Keratinocyte (primary cell): ENCODE measurements around the gene CDKN1C. TPM values are rescaled to one million over a fixed set of nuclear protein-coding genes. Genes with fewer than 3 reads are reported as not detected.

Experiments used
- DNase-seq: peaks from one replicate; pipeline ENCODE4 v3.0.0-alpha.2; 2011; ENCODE audit warnings: low read depth, missing footprints, low spot score
- FAIRE-seq: peaks from 2 replicates; lab custom pipeline; 2011; peaks lifted over from hg19 to GRCh38; lab: Jason Lieb, UNC
- H2AFZ ChIP-seq: 2 replicates; pipeline ENCODE4 v1.6.0; 2012; ENCODE audit warnings: low read length, control low read depth, inconsistent platforms; ENCODE audit not compliant: control insufficient read depth
- H3K27ac ChIP-seq: 2 replicates; pipeline ENCODE4 v1.5.1; 2011; ENCODE audit warnings: low read length; ENCODE audit not compliant: control insufficient read depth, insufficient read depth
- H3K27me3 ChIP-seq: 3 replicates; pipeline ENCODE4 v1.6.0; 2011; ENCODE audit warnings: low read length; ENCODE audit not compliant: control insufficient read depth, insufficient read depth; ENCODE audit errors: extremely low read depth
- H3K36me3 ChIP-seq, 2 experiments: 2 replicates in 1 of 2; 3 replicates in 1 of 2; pipeline ENCODE4 v1.5.1; 2011; ENCODE audit warnings: low read length in 2 of 2, mild to moderate bottlenecking in 1 of 2; ENCODE audit not compliant: control insufficient read depth in 2 of 2, insufficient read depth in 2 of 2; ENCODE audit errors: extremely low read depth in 1 of 2
- H3K4me1 ChIP-seq: 3 replicates; pipeline ENCODE4 v1.5.1; 2011; ENCODE audit warnings: low read length; ENCODE audit not compliant: control insufficient read depth, insufficient read depth; ENCODE audit errors: extremely low read depth
- H3K4me2 ChIP-seq: 3 replicates; pipeline ENCODE4 v1.6.0; 2011; ENCODE audit warnings: low read depth, low read length; ENCODE audit not compliant: control insufficient read depth, insufficient read depth; ENCODE audit errors: extremely low read depth
- H3K4me3 ChIP-seq, 3 experiments: fragments of 200-600 bp in 1 of 3; sonication (generic) in 1 of 3; 2 replicates in 2 of 3; 3 replicates in 1 of 3; pipeline ENCODE4 v1.5.1; 2011 to 2016; ENCODE audit warnings: low read length in 3 of 3, mild to moderate bottlenecking in 3 of 3, control low read depth in 2 of 3, inconsistent platforms in 1 of 3, low read depth in 1 of 3, mixed read lengths in 1 of 3, mixed run types in 1 of 3, moderate library complexity in 1 of 3; ENCODE audit not compliant: control insufficient read depth in 2 of 3, insufficient read depth in 2 of 3; ENCODE audit errors: extremely low read depth in 1 of 3
- H3K79me2 ChIP-seq: 2 replicates; pipeline ENCODE4 v1.6.0; 2012; ENCODE audit warnings: low read length; ENCODE audit not compliant: control insufficient read depth, insufficient read depth
- H3K9ac ChIP-seq: 3 replicates; pipeline ENCODE4 v1.6.0; 2011; ENCODE audit warnings: low read length; ENCODE audit not compliant: control insufficient read depth, insufficient read depth; ENCODE audit errors: extremely low read depth
- H3K9me1 ChIP-seq: 3 replicates; pipeline ENCODE4 v1.6.0; 2011; ENCODE audit warnings: low read length; ENCODE audit not compliant: control insufficient read depth, insufficient read depth; ENCODE audit errors: extremely low read depth
- H3K9me3 ChIP-seq: 2 replicates; pipeline ENCODE4 v1.5.1; 2012; ENCODE audit warnings: low read depth, low read length; ENCODE audit not compliant: control insufficient read depth
- H4K20me1 ChIP-seq: 3 replicates; pipeline ENCODE4 v1.6.0; 2011; ENCODE audit warnings: low read length; ENCODE audit not compliant: control insufficient read depth, insufficient read depth; ENCODE audit errors: extremely low read depth
- EZH2 ChIP-seq: IDR thresholded peaks from one replicate; pipeline ENCODE4 v1.6.1; 2012; ENCODE audit warnings: inconsistent platforms, mild to moderate bottlenecking, low read length, moderate library complexity
- dilution Hi-C: fragments of 300-500 bp; cut with MboI; formaldehyde crosslinking; loops from one replicate; pipeline ENCODE4 v1.7.0; 2020; ENCODE audit warnings: low sequenced_read_pairs; ENCODE audit not compliant: extremely low pct_ligation_motif_present
- polyA plus RNA-seq, 5 experiments: library from polyadenylated mRNA; depleted of rRNA in 3 of 5; stranded (reverse) in 3 of 5; stranded (forward) in 1 of 5; unstranded in 1 of 5; fragments of >200 nt; gene quantifications; 1 replicate in 1 of 5; 2 replicates in 3 of 5; 3 replicates in 1 of 5; pipeline versions ENCODE4 v1.2.1 to v1.2.3, GENCODE V29; 2011 to 2012; ENCODE audit warnings: missing spikeins in 2 of 5, low read depth in 1 of 5, low replicate concordance in 1 of 5
- TF ChIP-seq, protein P1 (sequence below), 3 experiments: IDR thresholded peaks in 1 of 3; conservative IDR thresholded peaks in 1 of 3; optimal IDR thresholded peaks in 1 of 3; 2 replicates in 2 of 3; 3 replicates in 1 of 3; pipeline versions ENCODE3 to v1.5.1; 2011; ENCODE audit warnings: low read length in 3 of 3, mild to moderate bottlenecking in 3 of 3, moderate library complexity in 2 of 3, control low read depth in 1 of 3, inconsistent platforms in 1 of 3; ENCODE audit not compliant: insufficient read depth in 2 of 3; ENCODE audit errors: extremely low read depth in 1 of 3

CDKN1C gene
- polyA plus RNA-seq, 1 donor (not counting 4 experiments of a cell fraction or from before 2014, with no cell fraction given), result 0.37 TPM

DNA sequence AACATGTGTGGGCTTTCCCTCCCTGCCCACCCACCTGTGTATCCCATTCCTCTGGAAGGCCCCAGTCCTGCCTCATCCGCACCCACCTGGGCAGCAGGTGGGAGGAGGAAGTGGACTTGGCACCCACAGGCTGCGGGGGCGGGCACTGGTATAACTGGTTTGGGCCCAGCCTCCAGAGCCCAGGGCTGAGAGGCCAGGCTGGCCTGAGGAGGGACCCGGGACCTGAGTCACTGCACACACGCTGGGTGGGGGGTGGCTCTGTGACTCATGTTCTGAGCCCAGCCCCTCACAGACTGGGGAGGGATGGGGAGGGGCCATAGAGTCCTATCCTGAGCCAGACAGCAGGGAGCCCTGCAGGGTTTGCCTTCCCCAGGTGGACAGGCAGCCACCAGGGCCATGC is 26.9 kb upstream of the CDKN1C start:
- peak; percentile 52 for FAIRE-seq
- no peaks in the 10 kb centered on the region for H3K9me3 ChIP-seq
- peaks cover 29% of the 10 kb centered on the region for H3K4me1 ChIP-seq
- H3K4me3 ChIP-seq, result no peak overlapping the region
- dilution Hi-C loops, result no loop called here
- H3K27ac ChIP-seq, result peak overlapping the region; percentile 54
- peak overlapping the region; percentile 64 for H3K4me2 ChIP-seq
- DNase-seq, result peak; percentile 84
- no peaks in the 10 kb centered on the region for H3K27me3 ChIP-seq
- H3K36me3 ChIP-seq, result no peaks in the 10 kb centered on the region
- no peak overlapping the region for H2AFZ ChIP-seq
- no peaks in the 10 kb centered on the region for H3K9me1 ChIP-seq
- no peaks in the 10 kb centered on the region for H3K79me2 ChIP-seq
- no peak for TF ChIP-seq EZH2
- TF ChIP-seq, protein P1, sequence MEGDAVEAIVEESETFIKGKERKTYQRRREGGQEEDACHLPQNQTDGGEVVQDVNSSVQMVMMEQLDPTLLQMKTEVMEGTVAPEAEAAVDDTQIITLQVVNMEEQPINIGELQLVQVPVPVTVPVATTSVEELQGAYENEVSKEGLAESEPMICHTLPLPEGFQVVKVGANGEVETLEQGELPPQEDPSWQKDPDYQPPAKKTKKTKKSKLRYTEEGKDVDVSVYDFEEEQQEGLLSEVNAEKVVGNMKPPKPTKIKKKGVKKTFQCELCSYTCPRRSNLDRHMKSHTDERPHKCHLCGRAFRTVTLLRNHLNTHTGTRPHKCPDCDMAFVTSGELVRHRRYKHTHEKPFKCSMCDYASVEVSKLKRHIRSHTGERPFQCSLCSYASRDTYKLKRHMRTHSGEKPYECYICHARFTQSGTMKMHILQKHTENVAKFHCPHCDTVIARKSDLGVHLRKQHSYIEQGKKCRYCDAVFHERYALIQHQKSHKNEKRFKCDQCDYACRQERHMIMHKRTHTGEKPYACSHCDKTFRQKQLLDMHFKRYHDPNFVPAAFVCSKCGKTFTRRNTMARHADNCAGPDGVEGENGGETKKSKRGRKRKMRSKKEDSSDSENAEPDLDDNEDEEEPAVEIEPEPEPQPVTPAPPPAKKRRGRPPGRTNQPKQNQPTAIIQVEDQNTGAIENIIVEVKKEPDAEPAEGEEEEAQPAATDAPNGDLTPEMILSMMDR (optimal IDR thresholded peaks at IDR 0.05 in 1 of 3, IDR thresholded peaks at IDR 0.05 in 1 of 3, conservative IDR thresholded peaks at IDR 0.05 in 1 of 3; ENCODE audit: extremely low read depth in 1 of 3, insufficient read depth in 2 of 3, low read length in 3 of 3), result no peak
- no peaks in the 10 kb centered on the region for H4K20me1 ChIP-seq
- peak overlapping the region; percentile 63 for H3K9ac ChIP-seq

DNA sequence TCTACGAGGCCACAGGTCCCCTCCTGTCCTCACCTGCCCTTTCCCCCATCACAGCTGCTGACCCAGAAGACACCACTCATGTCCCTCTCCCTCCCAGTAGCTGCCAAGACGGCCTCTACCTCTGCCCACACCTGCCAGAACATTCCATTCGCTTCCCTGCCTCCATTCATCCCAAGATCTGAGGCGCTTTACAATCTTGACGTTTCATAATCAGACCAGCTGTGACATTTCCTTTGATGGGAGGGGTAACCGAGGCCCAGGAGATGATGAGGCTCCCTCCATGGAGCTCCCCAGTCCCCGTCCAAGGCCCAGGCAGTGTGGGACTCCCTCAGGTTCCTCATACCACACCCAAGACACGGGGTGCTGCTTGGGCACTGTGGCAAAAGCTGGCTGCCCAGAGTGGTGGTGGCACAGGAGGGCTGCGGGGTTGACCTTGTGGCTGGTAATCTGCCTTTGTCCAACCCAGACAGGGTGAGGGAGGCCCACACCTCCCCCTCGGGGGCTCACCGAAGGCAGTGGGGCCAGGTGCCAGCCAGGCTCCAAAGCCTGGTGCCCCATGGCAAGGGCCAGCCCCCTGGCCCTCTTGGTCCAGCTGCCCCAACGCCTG is 26.3 kb upstream of the CDKN1C start:
- H3K79me2 ChIP-seq, result no peaks in the 10 kb centered on the region
- peak overlapping the region; percentile 54 for H3K27ac ChIP-seq
- H3K9ac ChIP-seq, result no peak overlapping the region
- no peaks in the 10 kb centered on the region for H4K20me1 ChIP-seq
- H3K4me3 ChIP-seq, result no peak overlapping the region
- H3K4me2 ChIP-seq, result peak overlapping the region; percentile 56
- DNase-seq (no peak), FAIRE-seq (peak; percentile 75)
- no peaks in the 10 kb centered on the region for H3K27me3 ChIP-seq
- no peaks in the 10 kb centered on the region for H3K36me3 ChIP-seq
- peak overlapping the region; percentile 6 for H2AFZ ChIP-seq
- dilution Hi-C loops, result no loop called here
- H3K9me3 ChIP-seq, result no peaks in the 10 kb centered on the region
- no peaks in the 10 kb centered on the region for H3K9me1 ChIP-seq
- peaks cover 29% of the 10 kb centered on the region for H3K4me1 ChIP-seq
- no peak for TF ChIP-seq EZH2
- TF ChIP-seq, protein P1 (optimal IDR thresholded peaks at IDR 0.05 in 1 of 3, IDR thresholded peaks at IDR 0.05 in 1 of 3, conservative IDR thresholded peaks at IDR 0.05 in 1 of 3; ENCODE audit: extremely low read depth in 1 of 3, insufficient read depth in 2 of 3, low read length in 3 of 3), result no peak
